Panc1 (cell line): ENCODE results near the gene SLC2A5. TPM values are rescaled to one million over a fixed set of nuclear protein-coding genes. Genes with fewer than 3 reads are reported as not detected.

Source experiments
- ATAC-seq: fragments of 200-7000 bp; cut with Tn5 transposase; 2 replicates; pipeline ENCODE4 v1.9.1; 2020; ENCODE audit warnings: mild to moderate bottlenecking, moderate library complexity
- BruUV-seq: library from RNA; stranded (reverse); fragments of 400-500 nt; replicated peaks from 2 replicates; lab custom pipeline; 2021; lab: Mats Ljungman, UMichigan
- CTCF ChIA-PET: fragments of 300-600 bp; sonication (Branson Sonifier 250); formaldehyde crosslinking; loops from one replicate; lab custom pipeline; 2022; ENCODE audit warnings: antibody characterized with exemption; lab: Charles Lee
- POLR2A ChIA-PET: fragments of 300-600 bp; sonication (Branson Sonifier 250); formaldehyde crosslinking; loops from one replicate; lab custom pipeline; 2022; ENCODE audit warnings: antibody characterized with exemption; lab: Charles Lee
- DNase-seq: peaks from one replicate; pipeline ENCODE4 v3.0.0-alpha.2; 2010; ENCODE audit warnings: low read depth, low spot score
- H3K27ac ChIP-seq: 2 replicates; pipeline ENCODE4 v1.5.1; 2011; ENCODE audit warnings: mild to moderate bottlenecking, low read length, inconsistent platforms
- H3K27me3 ChIP-seq: fragments of 200-500 bp; sonication (Bioruptor generic); 2 replicates; pipeline ENCODE4 v1.6.0; 2014; ENCODE audit warnings: low read length, inconsistent platforms; ENCODE audit not compliant: control insufficient read depth, insufficient read depth
- H3K36me3 ChIP-seq: fragments of 200-500 bp; sonication (Bioruptor generic); 2 replicates; pipeline ENCODE4 v1.5.1; 2014; ENCODE audit warnings: inconsistent platforms, mild to moderate bottlenecking, low read length, moderate library complexity; ENCODE audit not compliant: control insufficient read depth, insufficient read depth
- H3K4me1 ChIP-seq: 2 replicates; pipeline ENCODE4 v1.5.1; 2011; ENCODE audit warnings: inconsistent platforms, mild to moderate bottlenecking, low read length, moderate library complexity; ENCODE audit not compliant: control insufficient read depth, insufficient read depth
- H3K4me3 ChIP-seq, 2 experiments: 2 replicates each; pipeline ENCODE4 v1.5.1; 2011 to 2012; ENCODE audit warnings: low read depth in 2 of 2, low read length in 2 of 2, mild to moderate bottlenecking in 2 of 2, inconsistent platforms in 1 of 2, moderate library complexity in 1 of 2
- H3K9me3 ChIP-seq: fragments of 200-500 bp; sonication (Bioruptor generic); 2 replicates; pipeline ENCODE4 v1.5.1; 2014; ENCODE audit warnings: low read depth, mild to moderate bottlenecking, inconsistent platforms, low read length, moderate library complexity; ENCODE audit not compliant: control insufficient read depth, insufficient read depth
- POLR2AphosphoS5 ChIP-seq: IDR thresholded peaks from 2 replicates; pipeline ENCODE4 v1.6.1; 2012; ENCODE audit warnings: mild to moderate bottlenecking, low read depth, low read length, moderate library complexity
- SIN3A ChIP-seq: IDR thresholded peaks from 2 replicates; pipeline ENCODE4 v1.6.1; 2012; ENCODE audit warnings: low read depth, mild to moderate bottlenecking, low read length, moderate library complexity, borderline replicate concordance; ENCODE audit not compliant: insufficient read depth
- TCF7L2 ChIP-seq: IDR thresholded peaks from 2 replicates; pipeline ENCODE4 v1.6.1; 2011; ENCODE audit warnings: mild to moderate bottlenecking, low read depth, low read length, inconsistent platforms
- in situ Hi-C: cut with HindIII; loops from 2 replicates; pipeline ENCODE4 v1.10.0; 2016; ENCODE audit warnings: low sequenced_read_pairs, low pct_unique_long_range_greater_than_20kb
- intact Hi-C: fragments of 100-400 bp; cut with micrococcal nuclease; formaldehyde crosslinking; loops from one replicate; pipeline ENCODE4 v1.10.0; 2022; ENCODE audit not compliant: unreplicated experiment
- total RNA-seq: library from RNA; stranded (reverse); gene quantifications from one replicate; pipeline ENCODE4 v1.2.1, GENCODE V29; 2021; ENCODE audit not compliant: unreplicated experiment
- TF ChIP-seq, protein P1 (sequence below): fragments of 450-650 bp; IDR thresholded peaks from 2 replicates; pipeline ENCODE4 v1.5.1; 2017; ENCODE audit warnings: mild to moderate bottlenecking
- TF ChIP-seq, protein P2 (sequence below), 2 experiments: IDR thresholded peaks; 2 replicates each; pipeline ENCODE4 v1.6.1; 2011 to 2012; ENCODE audit warnings: low read depth in 2 of 2, control low read depth in 1 of 2, low read length in 1 of 2, mild to moderate bottlenecking in 1 of 2, moderate library complexity in 1 of 2; ENCODE audit not compliant: insufficient read depth in 1 of 2

SLC2A5 gene
- total RNA-seq, 1 experiment from 2014 or later, result 0.26 TPM

DNA sequence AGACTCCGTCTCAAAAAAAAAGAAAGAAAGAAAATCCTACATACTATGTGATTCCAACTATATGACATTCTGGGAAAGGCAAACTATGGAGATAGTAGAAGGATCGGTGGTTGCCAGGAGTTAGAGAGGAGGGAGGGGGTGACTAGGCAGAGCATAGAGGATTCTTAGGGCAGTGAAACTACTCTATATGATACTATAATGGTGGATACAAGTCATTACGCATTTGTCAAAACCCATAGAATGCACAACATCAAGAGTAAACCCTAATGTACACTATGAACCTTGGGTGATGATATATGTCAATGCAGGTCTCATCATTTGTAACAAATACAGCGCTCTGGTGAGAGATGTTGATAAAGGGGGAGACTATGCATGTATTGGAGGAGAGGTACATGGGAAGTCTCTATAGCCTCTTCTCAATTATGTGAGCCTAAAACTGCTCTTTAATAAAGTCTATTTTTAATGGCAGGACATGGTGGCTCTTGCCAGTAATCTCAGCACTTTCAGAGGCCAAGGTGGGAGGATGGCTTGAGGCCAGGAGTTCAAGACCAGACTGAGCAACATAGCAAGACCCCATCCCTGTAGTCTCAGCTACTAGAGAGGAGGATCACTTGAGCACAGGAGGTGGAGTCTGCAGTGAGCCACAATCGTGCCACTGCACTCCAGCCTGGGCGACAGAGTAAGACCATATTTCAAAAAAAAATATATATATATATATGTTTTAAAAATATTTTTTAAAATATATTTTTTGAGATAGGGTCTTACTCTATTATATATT, 17.0 kb downstream of the SLC2A5 start:
- no peaks in the 10 kb centered on the region for H3K9me3 ChIP-seq
- no peaks in the 10 kb centered on the region for H3K4me1 ChIP-seq
- DNase-seq (no peak), ATAC-seq (0 out of 2 replicates have a peak, but pooled peaks have one; percentile 34)
- H3K27ac ChIP-seq, result no peak overlapping the region
- H3K27me3 ChIP-seq, result no peaks in the 10 kb centered on the region; the same call in 1 of the 2 replicates
- POLR2A ChIA-PET, result no interaction called here
- intact Hi-C loops, result no loop called here
- TF ChIP-seq, protein P1, sequence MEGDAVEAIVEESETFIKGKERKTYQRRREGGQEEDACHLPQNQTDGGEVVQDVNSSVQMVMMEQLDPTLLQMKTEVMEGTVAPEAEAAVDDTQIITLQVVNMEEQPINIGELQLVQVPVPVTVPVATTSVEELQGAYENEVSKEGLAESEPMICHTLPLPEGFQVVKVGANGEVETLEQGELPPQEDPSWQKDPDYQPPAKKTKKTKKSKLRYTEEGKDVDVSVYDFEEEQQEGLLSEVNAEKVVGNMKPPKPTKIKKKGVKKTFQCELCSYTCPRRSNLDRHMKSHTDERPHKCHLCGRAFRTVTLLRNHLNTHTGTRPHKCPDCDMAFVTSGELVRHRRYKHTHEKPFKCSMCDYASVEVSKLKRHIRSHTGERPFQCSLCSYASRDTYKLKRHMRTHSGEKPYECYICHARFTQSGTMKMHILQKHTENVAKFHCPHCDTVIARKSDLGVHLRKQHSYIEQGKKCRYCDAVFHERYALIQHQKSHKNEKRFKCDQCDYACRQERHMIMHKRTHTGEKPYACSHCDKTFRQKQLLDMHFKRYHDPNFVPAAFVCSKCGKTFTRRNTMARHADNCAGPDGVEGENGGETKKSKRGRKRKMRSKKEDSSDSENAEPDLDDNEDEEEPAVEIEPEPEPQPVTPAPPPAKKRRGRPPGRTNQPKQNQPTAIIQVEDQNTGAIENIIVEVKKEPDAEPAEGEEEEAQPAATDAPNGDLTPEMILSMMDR, result no peak
- TF ChIP-seq SIN3A (no peak), POLR2AphosphoS5 (no peak), TCF7L2 (no peak)
- TF ChIP-seq, protein P2, sequence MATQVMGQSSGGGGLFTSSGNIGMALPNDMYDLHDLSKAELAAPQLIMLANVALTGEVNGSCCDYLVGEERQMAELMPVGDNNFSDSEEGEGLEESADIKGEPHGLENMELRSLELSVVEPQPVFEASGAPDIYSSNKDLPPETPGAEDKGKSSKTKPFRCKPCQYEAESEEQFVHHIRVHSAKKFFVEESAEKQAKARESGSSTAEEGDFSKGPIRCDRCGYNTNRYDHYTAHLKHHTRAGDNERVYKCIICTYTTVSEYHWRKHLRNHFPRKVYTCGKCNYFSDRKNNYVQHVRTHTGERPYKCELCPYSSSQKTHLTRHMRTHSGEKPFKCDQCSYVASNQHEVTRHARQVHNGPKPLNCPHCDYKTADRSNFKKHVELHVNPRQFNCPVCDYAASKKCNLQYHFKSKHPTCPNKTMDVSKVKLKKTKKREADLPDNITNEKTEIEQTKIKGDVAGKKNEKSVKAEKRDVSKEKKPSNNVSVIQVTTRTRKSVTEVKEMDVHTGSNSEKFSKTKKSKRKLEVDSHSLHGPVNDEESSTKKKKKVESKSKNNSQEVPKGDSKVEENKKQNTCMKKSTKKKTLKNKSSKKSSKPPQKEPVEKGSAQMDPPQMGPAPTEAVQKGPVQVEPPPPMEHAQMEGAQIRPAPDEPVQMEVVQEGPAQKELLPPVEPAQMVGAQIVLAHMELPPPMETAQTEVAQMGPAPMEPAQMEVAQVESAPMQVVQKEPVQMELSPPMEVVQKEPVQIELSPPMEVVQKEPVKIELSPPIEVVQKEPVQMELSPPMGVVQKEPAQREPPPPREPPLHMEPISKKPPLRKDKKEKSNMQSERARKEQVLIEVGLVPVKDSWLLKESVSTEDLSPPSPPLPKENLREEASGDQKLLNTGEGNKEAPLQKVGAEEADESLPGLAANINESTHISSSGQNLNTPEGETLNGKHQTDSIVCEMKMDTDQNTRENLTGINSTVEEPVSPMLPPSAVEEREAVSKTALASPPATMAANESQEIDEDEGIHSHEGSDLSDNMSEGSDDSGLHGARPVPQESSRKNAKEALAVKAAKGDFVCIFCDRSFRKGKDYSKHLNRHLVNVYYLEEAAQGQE (IDR thresholded peaks at IDR 0.05; ENCODE audit: insufficient read depth in 1 of 2, low read depth in 2 of 2, low read length in 1 of 2), result no peak
- CTCF ChIA-PET, result no interaction called here
- no peak overlapping the region for H3K4me3 ChIP-seq
- H3K36me3 ChIP-seq, result no peaks in the 10 kb centered on the region
- BruUV-seq, result no TSS peak
- in situ Hi-C loops, result no loop called here

DNA sequence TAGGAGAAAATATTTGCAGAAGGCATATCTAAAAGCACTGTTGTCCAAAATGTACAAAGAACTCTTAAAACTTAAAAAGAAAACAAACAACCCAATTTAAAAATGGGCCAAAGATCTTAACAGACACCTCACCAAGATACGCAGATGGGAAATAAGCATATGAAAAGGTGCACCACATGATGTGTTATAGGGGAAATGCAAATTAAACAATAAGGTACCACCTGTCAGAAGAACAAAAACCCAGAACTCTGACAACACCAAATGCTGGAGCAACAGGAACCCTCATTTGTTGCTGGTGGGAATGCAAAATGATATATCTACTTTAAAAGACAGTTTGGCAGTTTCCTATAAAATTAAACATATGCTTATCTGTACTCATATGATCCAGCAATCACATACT, 18.1 kb downstream of the SLC2A5 start:
- ChIA-PET CTCF (no interaction called here), POLR2A (no interaction called here)
- DNase-seq (no peak), ATAC-seq (no peak)
- Histone ChIP-seq H3K4me1 (no peaks in the 10 kb centered on the region), H3K36me3 (no peaks in the 10 kb centered on the region), H3K4me3 (no peak overlapping the region), H3K9me3 (no peaks in the 10 kb centered on the region), H3K27me3 (no peaks in the 10 kb centered on the region; the same call in 1 of the 2 replicates), H3K27ac (no peak overlapping the region)
- intact Hi-C loops (no loop called here), in situ Hi-C loops (no loop called here)
- TF ChIP-seq SIN3A, result no peak
- TF ChIP-seq, protein P2 (IDR thresholded peaks at IDR 0.05; ENCODE audit: insufficient read depth in 1 of 2, low read depth in 2 of 2, low read length in 1 of 2), result no peak
- TF ChIP-seq, protein P1, result no peak
- no TSS peak for BruUV-seq
